ENCODE data around the gene ZP1. TPM values are rescaled to one million over a fixed set of nuclear protein-coding genes. Genes with fewer than 3 reads are reported as not detected.

Gene ZP1
- total and polyA plus RNA-seq, 2 experiments from 2014 or later: not detected

GRCh38 chr11:60890696-60891095, 23.4 kb downstream of the ZP1 start:
- Histone ChIP-seq H3K4me3 (no peak overlapping the region), H3K4me2 (no peak overlapping the region), H3K4me1 (ENCODE audit: insufficient read depth) (no peaks in the 10 kb centered on the region), H3F3A (replicated peaks; ENCODE audit: low read depth) (no peaks in the 10 kb centered on the region), H3K36me3 (ENCODE audit: insufficient read depth) (peaks cover 20% of the 10 kb centered on the region), H4K20me1 (replicated peaks; ENCODE audit: insufficient read depth) (peaks cover 2% of the 10 kb centered on the region; the same call in 1 of the 2 replicates), H3K27ac (ENCODE audit: low read depth) (no peak overlapping the region), H3K79me2 (replicated peaks; ENCODE audit: insufficient read depth) (no peaks in the 10 kb centered on the region), H2AFZ (no peak overlapping the region), H3K27me3 (ENCODE audit: insufficient read depth) (no peaks in the 10 kb centered on the region), H3K9me2 (ENCODE audit: insufficient read depth) (no peaks in the 10 kb centered on the region)
- no peaks in the 10 kb centered on the region for H3K9me3 Mint-ChIP-seq
- no peak overlapping the region for H3K27ac Mint-ChIP-seq
- H3K27me3 Mint-ChIP-seq (ENCODE audit: insufficient read depth, low read depth, poor library complexity): peaks cover 8% of the 10 kb centered on the region
- TF ChIP-seq REST (IDR thresholded peaks at IDR 0.05; ENCODE audit: unreplicated experiment): no peak
- TF ChIP-seq EZH2 (IDR thresholded peaks at IDR 0.05; ENCODE audit: low read depth, unreplicated experiment): no peak
- TF ChIP-seq, protein P1, sequence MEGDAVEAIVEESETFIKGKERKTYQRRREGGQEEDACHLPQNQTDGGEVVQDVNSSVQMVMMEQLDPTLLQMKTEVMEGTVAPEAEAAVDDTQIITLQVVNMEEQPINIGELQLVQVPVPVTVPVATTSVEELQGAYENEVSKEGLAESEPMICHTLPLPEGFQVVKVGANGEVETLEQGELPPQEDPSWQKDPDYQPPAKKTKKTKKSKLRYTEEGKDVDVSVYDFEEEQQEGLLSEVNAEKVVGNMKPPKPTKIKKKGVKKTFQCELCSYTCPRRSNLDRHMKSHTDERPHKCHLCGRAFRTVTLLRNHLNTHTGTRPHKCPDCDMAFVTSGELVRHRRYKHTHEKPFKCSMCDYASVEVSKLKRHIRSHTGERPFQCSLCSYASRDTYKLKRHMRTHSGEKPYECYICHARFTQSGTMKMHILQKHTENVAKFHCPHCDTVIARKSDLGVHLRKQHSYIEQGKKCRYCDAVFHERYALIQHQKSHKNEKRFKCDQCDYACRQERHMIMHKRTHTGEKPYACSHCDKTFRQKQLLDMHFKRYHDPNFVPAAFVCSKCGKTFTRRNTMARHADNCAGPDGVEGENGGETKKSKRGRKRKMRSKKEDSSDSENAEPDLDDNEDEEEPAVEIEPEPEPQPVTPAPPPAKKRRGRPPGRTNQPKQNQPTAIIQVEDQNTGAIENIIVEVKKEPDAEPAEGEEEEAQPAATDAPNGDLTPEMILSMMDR (conservative IDR thresholded peaks at IDR 0.05; ENCODE audit: low read depth in 2 of 2): no peak
- no peak for TF ChIP-seq ZNF114 (CRISPR knock-in tag; IDR thresholded peaks at IDR 0.05)
- no peak for TF ChIP-seq CREB1 (CRISPR knock-in tag; IDR thresholded peaks at IDR 0.05; ENCODE audit: low read depth)
- TF ChIP-seq STAT1 (IDR thresholded peaks at IDR 0.05; ENCODE audit: unreplicated experiment): no peak
- TF ChIP-seq ZNF462 (CRISPR knock-in tag; IDR thresholded peaks at IDR 0.05): no peak
- TF ChIP-seq JUNB (IDR thresholded peaks at IDR 0.05; ENCODE audit: unreplicated experiment): no peak
- no peak for TF ChIP-seq EZH2phosphoT487 (IDR thresholded peaks at IDR 0.05; ENCODE audit: unreplicated experiment)
- TF ChIP-seq ZNF331 (CRISPR knock-in tag; IDR thresholded peaks at IDR 0.05; ENCODE audit: low read depth): no peak
- TF ChIP-seq, protein P2, sequence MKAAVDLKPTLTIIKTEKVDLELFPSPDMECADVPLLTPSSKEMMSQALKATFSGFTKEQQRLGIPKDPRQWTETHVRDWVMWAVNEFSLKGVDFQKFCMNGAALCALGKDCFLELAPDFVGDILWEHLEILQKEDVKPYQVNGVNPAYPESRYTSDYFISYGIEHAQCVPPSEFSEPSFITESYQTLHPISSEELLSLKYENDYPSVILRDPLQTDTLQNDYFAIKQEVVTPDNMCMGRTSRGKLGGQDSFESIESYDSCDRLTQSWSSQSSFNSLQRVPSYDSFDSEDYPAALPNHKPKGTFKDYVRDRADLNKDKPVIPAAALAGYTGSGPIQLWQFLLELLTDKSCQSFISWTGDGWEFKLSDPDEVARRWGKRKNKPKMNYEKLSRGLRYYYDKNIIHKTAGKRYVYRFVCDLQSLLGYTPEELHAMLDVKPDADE (IDR thresholded peaks at IDR 0.05): no peak
- no peak for TF ChIP-seq POLR2AphosphoS5 (IDR thresholded peaks at IDR 0.05; ENCODE audit: low read depth)
- no peak for TF ChIP-seq NANOG (IDR thresholded peaks at IDR 0.05; ENCODE audit: borderline replicate concordance)
- H3K36me3 Mint-ChIP-seq (ENCODE audit: low read depth): peaks cover 36% of the 10 kb centered on the region
- H3K4me1 Mint-ChIP-seq: no peaks in the 10 kb centered on the region
- DNase-seq (ENCODE audit: low spot score) (no peak), ATAC-seq (no peak)
- no peak overlapping the region for H3K4me3 Mint-ChIP-seq

All from GM23338 (cell line).